MM.1S (cell line): ENCODE results near the gene ARHGEF2.

Experiments used
- EZH2 ChIP-seq: fragments of 300-600 bp; sonication (generic); optimal IDR thresholded peaks from 2 replicates; pipeline ENCODE3; 2017; ENCODE audit warnings: low read depth, mild to moderate bottlenecking, antibody characterized with exemption, low read length, mixed read lengths
- TF ChIP-seq, protein P1 (sequence below): fragments of 300-600 bp; sonication (generic); IDR thresholded peaks from 2 replicates; pipeline ENCODE4 v1.5.1; 2016; ENCODE audit warnings: antibody characterized with exemption, low read length, mixed read lengths

DNA sequence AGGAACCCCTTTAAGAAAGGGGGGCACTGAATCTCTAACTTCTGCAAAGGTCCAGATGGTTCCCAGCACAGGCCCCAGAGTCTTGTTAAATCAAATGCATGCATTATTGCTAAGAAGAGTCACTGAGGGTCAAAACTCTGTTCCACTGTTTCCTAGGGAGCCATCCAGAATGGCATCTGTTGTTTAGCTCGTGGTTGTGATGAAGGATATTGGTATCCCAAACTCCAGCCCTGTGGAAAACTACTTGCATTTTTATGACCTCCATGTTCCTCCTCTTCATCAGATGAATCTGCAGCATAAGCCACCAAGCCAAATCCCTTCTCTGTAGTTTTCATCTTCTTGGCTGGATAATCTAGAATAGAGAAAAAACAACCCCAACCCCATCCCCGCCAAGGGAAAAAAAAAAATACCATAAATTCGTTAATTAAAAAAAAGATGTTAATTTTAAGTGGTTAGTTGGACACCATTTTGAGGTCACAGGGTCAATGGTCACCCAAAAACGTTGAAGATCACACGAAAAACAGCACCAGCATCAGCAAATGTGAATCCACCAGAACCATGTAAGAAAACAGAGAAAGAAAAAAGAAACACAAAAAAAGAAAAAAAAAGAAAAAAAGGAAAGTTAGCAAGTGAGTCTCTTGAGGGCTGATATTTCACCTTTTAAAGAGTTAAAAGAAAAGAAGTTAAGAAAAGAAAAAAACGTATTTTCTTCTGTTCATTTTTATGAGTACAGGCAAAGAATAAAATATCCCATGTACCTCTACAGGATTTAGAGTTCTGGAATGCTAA is 64.2 kb downstream of the ARHGEF2 start:
- TF ChIP-seq, protein P1, sequence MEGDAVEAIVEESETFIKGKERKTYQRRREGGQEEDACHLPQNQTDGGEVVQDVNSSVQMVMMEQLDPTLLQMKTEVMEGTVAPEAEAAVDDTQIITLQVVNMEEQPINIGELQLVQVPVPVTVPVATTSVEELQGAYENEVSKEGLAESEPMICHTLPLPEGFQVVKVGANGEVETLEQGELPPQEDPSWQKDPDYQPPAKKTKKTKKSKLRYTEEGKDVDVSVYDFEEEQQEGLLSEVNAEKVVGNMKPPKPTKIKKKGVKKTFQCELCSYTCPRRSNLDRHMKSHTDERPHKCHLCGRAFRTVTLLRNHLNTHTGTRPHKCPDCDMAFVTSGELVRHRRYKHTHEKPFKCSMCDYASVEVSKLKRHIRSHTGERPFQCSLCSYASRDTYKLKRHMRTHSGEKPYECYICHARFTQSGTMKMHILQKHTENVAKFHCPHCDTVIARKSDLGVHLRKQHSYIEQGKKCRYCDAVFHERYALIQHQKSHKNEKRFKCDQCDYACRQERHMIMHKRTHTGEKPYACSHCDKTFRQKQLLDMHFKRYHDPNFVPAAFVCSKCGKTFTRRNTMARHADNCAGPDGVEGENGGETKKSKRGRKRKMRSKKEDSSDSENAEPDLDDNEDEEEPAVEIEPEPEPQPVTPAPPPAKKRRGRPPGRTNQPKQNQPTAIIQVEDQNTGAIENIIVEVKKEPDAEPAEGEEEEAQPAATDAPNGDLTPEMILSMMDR = no peak
- no peak for TF ChIP-seq EZH2
